HEK293 (cell line): ENCODE data around the gene CCM2.

ENCODE experiments used
- CTCF ChIA-PET: fragments of 350-600 bp; formaldehyde crosslinking; extraction: SDS; loops from one replicate; lab custom pipeline; 2021; ENCODE audit warnings: antibody characterized with exemption; lab: Yijun Ruan, JAX
- POLR2A ChIA-PET: fragments of 300-600 bp; formaldehyde crosslinking; extraction: SDS; loops from one replicate; lab custom pipeline; 2020; ENCODE audit warnings: antibody characterized with exemption, inconsistent platforms; lab: Yijun Ruan, JAX
- H3K27ac ChIP-seq: fragments of 200-500 bp; sonication (Bioruptor generic); 2 replicates; pipeline ENCODE4 v1.5.1; 2014; ENCODE audit warnings: low read depth, low read length, control low read depth, inconsistent platforms; ENCODE audit errors: extremely low read depth
- H3K36me3 ChIP-seq, 2 experiments: fragments of 200-500 bp in 1 of 2; sonication (Bioruptor generic) in 1 of 2; 1 replicate in 1 of 2; 2 replicates in 1 of 2; pipeline ENCODE4 v1.5.1; 2014 to 2017; ENCODE audit warnings: inconsistent platforms in 2 of 2, low read length in 2 of 2; ENCODE audit not compliant: control insufficient read depth in 2 of 2, insufficient read depth in 1 of 2
- H3K4me1 ChIP-seq: fragments of 200-500 bp; sonication (Bioruptor generic); 2 replicates; pipeline ENCODE4 v1.5.1; 2014; ENCODE audit warnings: mild to moderate bottlenecking, low read length, inconsistent platforms; ENCODE audit not compliant: control insufficient read depth, insufficient read depth
- H3K4me3 ChIP-seq: 2 replicates; pipeline ENCODE4 v1.5.1; 2011; ENCODE audit warnings: low read depth, mild to moderate bottlenecking, control low read depth, low read length, moderate library complexity
- H3K9me3 ChIP-seq: fragments of 200-500 bp; sonication (Bioruptor generic); 2 replicates; pipeline ENCODE4 v1.5.1; 2014; ENCODE audit warnings: low read depth, low read length, inconsistent platforms; ENCODE audit not compliant: control insufficient read depth, insufficient read depth
- FEZF1 ChIP-seq: fragments of 450-650 bp; formaldehyde crosslinking; IDR thresholded peaks from 2 replicates; pipeline ENCODE4 v1.5.1; 2016; ENCODE audit warnings: missing biosample characterization, missing genetic modification characterization
- KLF9 ChIP-seq: fragments of 450-650 bp; formaldehyde crosslinking; IDR thresholded peaks from 2 replicates; pipeline ENCODE4 v1.5.1; 2016; ENCODE audit warnings: missing biosample characterization, missing genetic modification characterization, low read depth
- MEIS1 ChIP-seq: sonication (generic); formaldehyde crosslinking; IDR thresholded peaks from 2 replicates; pipeline ENCODE4 v1.8.1; 2022; ENCODE audit warnings: missing genetic modification reagents, mild to moderate bottlenecking, borderline replicate concordance
- PATZ1 ChIP-seq: fragments of 450-650 bp; formaldehyde crosslinking; IDR thresholded peaks from 2 replicates; pipeline ENCODE4 v1.5.1; 2016; ENCODE audit warnings: missing biosample characterization, missing genetic modification characterization
- SCRT2 ChIP-seq: fragments of 450-650 bp; formaldehyde crosslinking; IDR thresholded peaks from 2 replicates; pipeline ENCODE4 v1.5.1; 2016; ENCODE audit warnings: missing biosample characterization, missing genetic modification characterization
- ZBTB1 ChIP-seq: fragments of 450-650 bp; formaldehyde crosslinking; IDR thresholded peaks from 2 replicates; pipeline ENCODE4 v1.5.1; 2016; ENCODE audit warnings: missing biosample characterization, missing genetic modification characterization
- ZBTB21 ChIP-seq: fragments of 450-650 bp; formaldehyde crosslinking; IDR thresholded peaks from 2 replicates; pipeline ENCODE4 v1.5.1; 2017; ENCODE audit warnings: missing biosample characterization, missing genetic modification characterization
- ZBTB44 ChIP-seq: fragments of 450-650 bp; IDR thresholded peaks from 2 replicates; pipeline ENCODE4 v1.5.1; 2018; ENCODE audit warnings: missing biosample characterization, mild to moderate bottlenecking, missing genetic modification characterization
- ZBTB48 ChIP-seq: fragments of 450-650 bp; formaldehyde crosslinking; IDR thresholded peaks from 2 replicates; pipeline ENCODE4 v1.5.1; 2016; ENCODE audit warnings: missing biosample characterization, missing genetic modification characterization
- ZFHX2 ChIP-seq: fragments of 450-650 bp; formaldehyde crosslinking; conservative IDR thresholded peaks from 2 replicates; pipeline ENCODE4 v1.5.1; 2016; ENCODE audit warnings: missing biosample characterization, missing genetic modification characterization
- ZIC2 ChIP-seq: fragments of 450-650 bp; formaldehyde crosslinking; IDR thresholded peaks from 2 replicates; pipeline ENCODE4 v1.5.1; 2016; ENCODE audit warnings: missing biosample characterization, missing genetic modification characterization
- ZNF16 ChIP-seq: fragments of 450-650 bp; formaldehyde crosslinking; IDR thresholded peaks from 2 replicates; pipeline ENCODE4 v1.5.1; 2016; ENCODE audit warnings: low read depth, missing biosample characterization, missing genetic modification characterization
- ZNF175 ChIP-seq: fragments of 450-650 bp; formaldehyde crosslinking; IDR thresholded peaks from 2 replicates; pipeline ENCODE4 v1.5.1; 2016; ENCODE audit warnings: missing biosample characterization, missing genetic modification characterization
- ZNF211 ChIP-seq: fragments of 450-650 bp; formaldehyde crosslinking; IDR thresholded peaks from 2 replicates; pipeline ENCODE4 v1.5.1; 2016; ENCODE audit warnings: low read depth, missing biosample characterization, missing genetic modification characterization
- ZNF23 ChIP-seq: fragments of 450-650 bp; formaldehyde crosslinking; IDR thresholded peaks from 2 replicates; pipeline ENCODE4 v1.5.1; 2016; ENCODE audit warnings: missing biosample characterization, missing genetic modification characterization, borderline replicate concordance
- ZNF24 ChIP-seq: fragments of 450-650 bp; formaldehyde crosslinking; IDR thresholded peaks from 2 replicates; pipeline ENCODE4 v1.5.1; 2016; ENCODE audit warnings: missing biosample characterization, missing genetic modification characterization
- ZNF341 ChIP-seq: fragments of 450-650 bp; formaldehyde crosslinking; IDR thresholded peaks from 2 replicates; pipeline ENCODE4; 2016; ENCODE audit warnings: low read depth, missing biosample characterization, missing genetic modification characterization
- ZNF366 ChIP-seq: fragments of 450-650 bp; formaldehyde crosslinking; conservative IDR thresholded peaks from 2 replicates; pipeline ENCODE4 v1.5.1; 2016; ENCODE audit warnings: missing biosample characterization, missing genetic modification characterization
- ZNF37A ChIP-seq: fragments of 450-650 bp; IDR thresholded peaks from 2 replicates; pipeline ENCODE4 v1.5.1; 2018; ENCODE audit warnings: missing biosample characterization, missing genetic modification characterization
- ZNF544 ChIP-seq: fragments of 450-650 bp; formaldehyde crosslinking; IDR thresholded peaks from 2 replicates; pipeline ENCODE4 v1.5.0; 2017; ENCODE audit warnings: missing biosample characterization, missing genetic modification characterization
- ZNF692 ChIP-seq: fragments of 450-650 bp; formaldehyde crosslinking; IDR thresholded peaks from 2 replicates; pipeline ENCODE4 v1.5.1; 2016; ENCODE audit warnings: missing biosample characterization, missing genetic modification characterization
- ZSCAN16 ChIP-seq: fragments of 450-650 bp; formaldehyde crosslinking; IDR thresholded peaks from 2 replicates; pipeline ENCODE4 v1.5.1; 2016; ENCODE audit warnings: missing biosample characterization, missing genetic modification characterization
- TF ChIP-seq, protein P1 (sequence below): fragments of 450-650 bp; formaldehyde crosslinking; IDR thresholded peaks from 2 replicates; pipeline ENCODE4 v1.5.1; 2016; ENCODE audit warnings: missing biosample characterization, missing genetic modification characterization
- TF ChIP-seq, protein P2 (sequence below): fragments of 450-650 bp; formaldehyde crosslinking; IDR thresholded peaks from 2 replicates; pipeline ENCODE4 v1.5.1; 2016; ENCODE audit warnings: missing biosample characterization, missing genetic modification characterization
- TF ChIP-seq, protein P3 (sequence below): fragments of 450-650 bp; formaldehyde crosslinking; IDR thresholded peaks from 2 replicates; pipeline ENCODE4 v1.5.1; 2016; ENCODE audit warnings: missing biosample characterization, missing genetic modification characterization
- TF ChIP-seq, protein P4 (sequence below): fragments of 450-650 bp; formaldehyde crosslinking; IDR thresholded peaks from 2 replicates; pipeline ENCODE4 v1.5.0; 2017; ENCODE audit warnings: missing biosample characterization, missing genetic modification characterization, borderline replicate concordance

CCM2 gene

GRCh38 chr7:44986218-44987053 is 13.6 kb upstream of the CCM2 start (continued):
- TF ChIP-seq, protein P1, sequence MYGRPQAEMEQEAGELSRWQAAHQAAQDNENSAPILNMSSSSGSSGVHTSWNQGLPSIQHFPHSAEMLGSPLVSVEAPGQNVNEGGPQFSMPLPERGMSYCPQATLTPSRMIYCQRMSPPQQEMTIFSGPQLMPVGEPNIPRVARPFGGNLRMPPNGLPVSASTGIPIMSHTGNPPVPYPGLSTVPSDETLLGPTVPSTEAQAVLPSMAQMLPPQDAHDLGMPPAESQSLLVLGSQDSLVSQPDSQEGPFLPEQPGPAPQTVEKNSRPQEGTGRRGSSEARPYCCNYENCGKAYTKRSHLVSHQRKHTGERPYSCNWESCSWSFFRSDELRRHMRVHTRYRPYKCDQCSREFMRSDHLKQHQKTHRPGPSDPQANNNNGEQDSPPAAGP = peak; percentile 89
- TF ChIP-seq ZBTB21 (tag by site-specific recombination) = peak; percentile 98
- TF ChIP-seq ZBTB44 = no peak
- TF ChIP-seq ZNF37A = no peak
- TF ChIP-seq SCRT2 = peak; percentile 82
- no peak for TF ChIP-seq ZNF16
- TF ChIP-seq ZBTB1 (tag by site-specific recombination) = no peak
- TF ChIP-seq, protein P2, sequence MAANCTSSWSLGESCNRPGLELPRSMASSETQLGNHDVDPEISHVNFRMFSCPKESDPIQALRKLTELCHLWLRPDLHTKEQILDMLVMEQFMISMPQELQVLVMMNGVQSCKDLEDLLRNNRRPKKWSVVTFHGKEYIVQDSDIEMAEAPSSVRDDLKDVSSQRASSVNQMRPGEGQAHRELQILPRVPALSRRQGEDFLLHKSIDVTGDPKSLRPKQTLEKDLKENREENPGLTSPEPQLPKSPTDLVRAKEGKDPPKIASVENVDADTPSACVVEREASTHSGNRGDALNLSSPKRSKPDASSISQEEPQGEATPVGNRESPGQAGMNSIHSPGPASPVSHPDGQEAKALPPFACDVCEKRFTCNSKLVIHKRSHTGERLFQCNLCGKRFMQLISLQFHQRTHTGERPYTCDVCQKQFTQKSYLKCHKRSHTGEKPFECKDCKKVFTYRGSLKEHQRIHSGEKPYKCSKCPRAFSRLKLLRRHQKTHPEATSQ (tag by site-specific recombination) = peak; percentile 69; the same call in 1 of the 2 replicates
- TF ChIP-seq ZFHX2 (tag by site-specific recombination) = peak; percentile 57
- TF ChIP-seq ZSCAN16 (tag by site-specific recombination) = 0 out of 2 replicates have a peak, but pooled peaks have one; percentile 5
- TF ChIP-seq, protein P3, sequence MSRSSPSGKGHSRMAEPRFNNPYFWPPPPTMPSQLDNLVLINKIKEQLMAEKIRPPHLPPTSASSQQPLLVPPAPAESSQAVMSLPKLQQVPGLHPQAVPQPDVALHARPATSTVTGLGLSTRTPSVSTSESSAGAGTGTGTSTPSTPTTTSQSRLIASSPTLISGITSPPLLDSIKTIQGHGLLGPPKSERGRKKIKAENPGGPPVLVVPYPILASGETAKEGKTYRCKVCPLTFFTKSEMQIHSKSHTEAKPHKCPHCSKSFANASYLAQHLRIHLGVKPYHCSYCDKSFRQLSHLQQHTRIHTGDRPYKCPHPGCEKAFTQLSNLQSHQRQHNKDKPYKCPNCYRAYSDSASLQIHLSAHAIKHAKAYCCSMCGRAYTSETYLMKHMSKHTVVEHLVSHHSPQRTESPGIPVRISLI = no peak
- peak; percentile 62; the same call in 1 of the 2 replicates for TF ChIP-seq KLF9 (tag by site-specific recombination)
- peak; percentile 69 for TF ChIP-seq ZNF24 (tag by site-specific recombination)
- TF ChIP-seq FEZF1 (tag by site-specific recombination) = no peak

DNA sequence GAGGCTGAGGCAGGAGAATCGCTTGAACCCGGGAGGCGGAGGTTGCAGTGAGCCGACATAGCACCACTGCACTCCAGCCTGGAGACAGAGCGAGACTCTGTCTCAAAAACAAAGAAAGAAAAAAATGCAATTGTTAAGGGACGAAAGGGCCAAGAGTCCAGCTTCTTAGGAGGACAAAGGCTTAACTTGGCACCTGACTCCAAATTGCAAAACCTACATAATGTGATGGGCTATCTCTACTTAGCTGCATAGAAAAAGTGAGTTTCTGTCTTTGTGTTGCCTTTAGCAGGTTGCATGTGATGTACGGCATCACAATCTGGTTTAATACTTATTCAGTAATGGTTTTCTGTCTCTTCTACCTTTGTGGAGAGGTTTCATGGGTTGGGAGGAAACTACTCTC is 12.5 kb upstream of the CCM2 start:
- Histone ChIP-seq H3K36me3 (peaks cover 8 to 37% of the 10 kb centered on the region in 2 experiments; a peak in 1 of 3 replicates), H3K4me3 (no peak overlapping the region), H3K9me3 (no peaks in the 10 kb centered on the region), H3K27ac (no peak overlapping the region), H3K4me1 (peaks cover 5% of the 10 kb centered on the region)
- ChIA-PET POLR2A (interaction anchor here (1.9 kb wide), 1 partner anchor 12 kb away, joined by 12 read pairs; the partner anchor contains the start of gene CCM2), CTCF (no interaction called here)
- no peak for TF ChIP-seq ZNF544 (tag by site-specific recombination)
- TF ChIP-seq PATZ1 (tag by site-specific recombination) = no peak
- no peak for TF ChIP-seq ZNF692 (tag by site-specific recombination)
- no peak for TF ChIP-seq ZIC2 (tag by site-specific recombination)
- TF ChIP-seq ZNF175 (tag by site-specific recombination) = no peak
- no peak for TF ChIP-seq ZFHX2 (tag by site-specific recombination)
- TF ChIP-seq ZBTB48 (tag by site-specific recombination) = no peak
- TF ChIP-seq ZNF366 = no peak
- no peak for TF ChIP-seq ZNF341 (tag by site-specific recombination)
- TF ChIP-seq, protein P4, sequence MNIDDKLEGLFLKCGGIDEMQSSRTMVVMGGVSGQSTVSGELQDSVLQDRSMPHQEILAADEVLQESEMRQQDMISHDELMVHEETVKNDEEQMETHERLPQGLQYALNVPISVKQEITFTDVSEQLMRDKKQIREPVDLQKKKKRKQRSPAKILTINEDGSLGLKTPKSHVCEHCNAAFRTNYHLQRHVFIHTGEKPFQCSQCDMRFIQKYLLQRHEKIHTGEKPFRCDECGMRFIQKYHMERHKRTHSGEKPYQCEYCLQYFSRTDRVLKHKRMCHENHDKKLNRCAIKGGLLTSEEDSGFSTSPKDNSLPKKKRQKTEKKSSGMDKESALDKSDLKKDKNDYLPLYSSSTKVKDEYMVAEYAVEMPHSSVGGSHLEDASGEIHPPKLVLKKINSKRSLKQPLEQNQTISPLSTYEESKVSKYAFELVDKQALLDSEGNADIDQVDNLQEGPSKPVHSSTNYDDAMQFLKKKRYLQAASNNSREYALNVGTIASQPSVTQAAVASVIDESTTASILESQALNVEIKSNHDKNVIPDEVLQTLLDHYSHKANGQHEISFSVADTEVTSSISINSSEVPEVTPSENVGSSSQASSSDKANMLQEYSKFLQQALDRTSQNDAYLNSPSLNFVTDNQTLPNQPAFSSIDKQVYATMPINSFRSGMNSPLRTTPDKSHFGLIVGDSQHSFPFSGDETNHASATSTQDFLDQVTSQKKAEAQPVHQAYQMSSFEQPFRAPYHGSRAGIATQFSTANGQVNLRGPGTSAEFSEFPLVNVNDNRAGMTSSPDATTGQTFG (tag by site-specific recombination) = no peak
- TF ChIP-seq MEIS1 (CRISPR knock-in tag) = no peak
- no peak for TF ChIP-seq ZNF211 (tag by site-specific recombination)
- no peak for TF ChIP-seq ZNF23 (tag by site-specific recombination)
